ENCODE data around the gene IL4R. TPM values are rescaled to one million over a fixed set of nuclear protein-coding genes. Genes with fewer than 3 reads are reported as not detected.
A peak's percentile ranks its signal among the peaks of the same experiment; 100 is the strongest.

The IL4R gene
- total RNA-seq, 3 donors from 2014 or later: 18.7 to 53.4 (median 51.8) TPM

DNA sequence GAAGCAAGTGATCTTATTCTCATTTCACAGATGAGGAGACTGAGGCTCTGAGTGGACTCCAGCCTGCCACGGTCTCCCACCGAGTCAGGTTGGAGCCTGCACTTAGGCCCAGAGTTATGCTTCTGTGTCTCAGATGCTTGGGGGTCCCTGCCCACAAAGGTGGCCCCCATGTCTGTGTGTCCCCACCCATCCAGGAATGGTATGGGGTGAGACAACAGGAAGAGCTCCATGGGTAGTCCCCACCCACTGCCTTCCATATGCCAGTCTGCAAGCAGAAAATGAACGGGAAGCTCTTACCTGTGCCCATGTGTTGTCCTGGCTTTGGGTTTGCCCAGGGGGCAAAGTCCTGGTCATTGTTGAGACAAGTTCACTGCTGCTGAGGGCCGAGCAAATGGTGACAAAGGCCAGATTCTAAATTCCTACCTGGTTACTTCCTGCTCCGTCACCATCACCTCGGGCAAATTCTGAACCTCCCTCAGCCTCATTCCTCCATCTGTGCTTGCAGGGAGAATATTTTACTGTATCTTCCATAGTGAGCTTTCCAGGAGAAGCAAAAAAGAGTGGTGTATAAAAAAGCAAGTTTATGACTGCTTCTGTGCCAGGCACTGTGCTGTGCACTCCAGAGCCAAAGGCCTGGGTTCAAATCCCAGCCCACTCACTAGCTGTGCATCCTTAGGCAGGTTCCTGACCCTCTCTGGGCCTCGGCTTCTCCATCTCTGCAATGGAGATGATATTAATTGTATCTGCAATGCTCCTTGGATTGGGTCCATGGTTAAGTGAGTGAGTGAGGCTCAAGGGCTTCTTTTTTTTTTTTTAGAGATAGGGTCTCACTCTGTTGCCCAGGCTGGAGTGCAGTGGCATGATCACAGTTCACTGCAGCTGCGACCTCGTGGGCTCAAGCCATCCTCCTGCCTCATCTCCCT lies 9.3 kb downstream of the IL4R start:
- H3K36me3 ChIP-seq: no peaks in the 10 kb centered on the region
- no peak overlapping the region for H3K4me3 ChIP-seq
- H3K4me1 ChIP-seq: peaks cover 9 to 19% of the 10 kb centered on the region in 2 donors
- intact Hi-C loops (cut with DNase I; ENCODE audit: low total_unique reads): loop anchor here (10.0 kb wide), 1 partner anchor 68 kb away; no protein-coding TSS in a partner anchor
- peak overlapping the region; percentile 97 to 98 for H3K27ac ChIP-seq
- no peaks in the 10 kb centered on the region for H3K27me3 ChIP-seq
- DNase-seq (ENCODE audit: low spot score in 2 of 2): peak; percentile 67 to 92
- no peaks in the 10 kb centered on the region for H3K9me3 ChIP-seq
- TF ChIP-seq POLR2A (IDR thresholded peaks at IDR 0.05) (no peak), POLR2AphosphoS5 (IDR thresholded peaks at IDR 0.05) (peak in 1 of 3 donors; percentile 46)

DNA sequence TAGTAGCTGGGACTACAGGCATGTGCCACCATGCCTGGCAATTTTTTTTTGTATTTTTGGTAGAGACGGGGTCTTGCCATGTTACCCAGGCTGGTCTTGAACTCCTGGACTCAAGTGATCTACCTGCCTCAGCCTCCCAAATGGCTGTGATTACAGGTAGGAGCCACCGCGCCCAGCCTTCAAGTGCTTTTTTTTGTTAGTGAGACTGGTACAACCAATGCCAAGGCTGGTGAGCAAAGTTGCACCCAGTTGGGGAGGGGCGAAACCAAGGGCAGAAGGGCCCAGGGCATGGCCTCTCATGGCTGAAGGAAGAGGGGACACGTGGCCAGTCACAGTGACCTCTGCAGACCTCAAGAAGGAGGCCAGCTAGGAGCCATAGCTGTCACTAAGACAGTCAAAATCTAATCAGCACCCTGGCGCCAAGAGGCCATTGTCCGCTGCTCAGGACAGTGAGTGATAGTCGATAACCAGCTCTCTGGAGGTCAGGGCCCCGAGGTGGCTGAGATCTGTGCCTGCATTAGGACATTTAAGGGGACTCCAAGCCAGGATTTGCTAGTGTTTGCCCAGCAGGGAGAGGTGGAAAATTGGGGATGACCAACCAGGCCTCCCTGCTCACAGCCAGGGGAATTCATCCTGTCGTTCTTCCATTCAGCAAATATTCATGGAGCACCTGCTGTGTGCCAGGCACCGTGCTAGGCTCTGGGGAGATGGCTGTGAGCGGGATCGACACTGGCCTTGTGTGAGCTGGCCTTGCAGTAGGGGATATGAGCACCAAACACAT lies 10.2 kb downstream of the IL4R start:
- intact Hi-C loops (cut with DNase I; ENCODE audit: low total_unique reads): loop anchor here (10.0 kb wide), 1 partner anchor 69 kb away; no protein-coding TSS in a partner anchor
- Histone ChIP-seq H3K27ac (peak overlapping the region; percentile 97 to 98), H3K36me3 (no peaks in the 10 kb centered on the region), H3K9me3 (no peaks in the 10 kb centered on the region), H3K27me3 (no peaks in the 10 kb centered on the region), H3K4me1 (peaks cover 9 to 18% of the 10 kb centered on the region in 2 donors), H3K4me3 (no peak overlapping the region)
- TF ChIP-seq, protein P1, sequence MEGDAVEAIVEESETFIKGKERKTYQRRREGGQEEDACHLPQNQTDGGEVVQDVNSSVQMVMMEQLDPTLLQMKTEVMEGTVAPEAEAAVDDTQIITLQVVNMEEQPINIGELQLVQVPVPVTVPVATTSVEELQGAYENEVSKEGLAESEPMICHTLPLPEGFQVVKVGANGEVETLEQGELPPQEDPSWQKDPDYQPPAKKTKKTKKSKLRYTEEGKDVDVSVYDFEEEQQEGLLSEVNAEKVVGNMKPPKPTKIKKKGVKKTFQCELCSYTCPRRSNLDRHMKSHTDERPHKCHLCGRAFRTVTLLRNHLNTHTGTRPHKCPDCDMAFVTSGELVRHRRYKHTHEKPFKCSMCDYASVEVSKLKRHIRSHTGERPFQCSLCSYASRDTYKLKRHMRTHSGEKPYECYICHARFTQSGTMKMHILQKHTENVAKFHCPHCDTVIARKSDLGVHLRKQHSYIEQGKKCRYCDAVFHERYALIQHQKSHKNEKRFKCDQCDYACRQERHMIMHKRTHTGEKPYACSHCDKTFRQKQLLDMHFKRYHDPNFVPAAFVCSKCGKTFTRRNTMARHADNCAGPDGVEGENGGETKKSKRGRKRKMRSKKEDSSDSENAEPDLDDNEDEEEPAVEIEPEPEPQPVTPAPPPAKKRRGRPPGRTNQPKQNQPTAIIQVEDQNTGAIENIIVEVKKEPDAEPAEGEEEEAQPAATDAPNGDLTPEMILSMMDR (IDR thresholded peaks at IDR 0.05): no peak
- TF ChIP-seq POLR2A (IDR thresholded peaks at IDR 0.05) (no peak), POLR2AphosphoS5 (IDR thresholded peaks at IDR 0.05) (no peak)
- no peak for DNase-seq (ENCODE audit: low spot score in 2 of 2)

DNA sequence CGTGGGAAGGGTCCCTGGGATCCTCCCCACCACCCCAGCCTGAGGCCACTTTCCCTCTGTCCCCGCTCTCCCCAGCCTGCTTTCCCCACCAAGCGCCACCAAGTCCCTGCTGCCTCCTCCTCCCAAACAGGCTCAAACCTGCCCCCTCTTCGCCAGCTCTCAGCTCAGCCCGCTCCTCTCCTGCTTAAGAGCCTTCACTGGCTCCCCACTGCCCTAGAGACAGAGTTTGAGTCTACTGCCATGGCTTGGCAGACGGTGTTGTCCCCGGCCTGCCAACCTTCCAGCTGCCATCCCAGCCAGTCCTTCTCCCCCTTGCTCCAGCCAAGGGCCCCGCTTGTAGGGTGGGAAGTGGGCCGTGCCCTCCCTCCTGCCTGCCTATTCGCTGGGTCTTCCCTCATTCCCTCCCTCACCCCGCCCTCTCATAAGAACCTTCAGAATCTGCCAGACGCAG lies 11.1 kb downstream of the IL4R start:
- no peaks in the 10 kb centered on the region for H3K9me3 ChIP-seq
- intact Hi-C loops (cut with DNase I; ENCODE audit: low total_unique reads): loop anchor here (10.0 kb wide), 1 partner anchor 70 kb away; no protein-coding TSS in a partner anchor
- H3K27ac ChIP-seq: peak overlapping the region; percentile 97 to 98
- no peaks in the 10 kb centered on the region for H3K36me3 ChIP-seq
- no peak overlapping the region for H3K4me3 ChIP-seq
- DNase-seq (ENCODE audit: low spot score in 2 of 2): no peak
- TF ChIP-seq POLR2A (IDR thresholded peaks at IDR 0.05) (no peak), POLR2AphosphoS5 (IDR thresholded peaks at IDR 0.05) (no peak)
- TF ChIP-seq, protein P1 (IDR thresholded peaks at IDR 0.05): no peak
- peaks cover 9 to 18% of the 10 kb centered on the region in 2 donors for H3K4me1 ChIP-seq
- H3K27me3 ChIP-seq: no peaks in the 10 kb centered on the region

DNA sequence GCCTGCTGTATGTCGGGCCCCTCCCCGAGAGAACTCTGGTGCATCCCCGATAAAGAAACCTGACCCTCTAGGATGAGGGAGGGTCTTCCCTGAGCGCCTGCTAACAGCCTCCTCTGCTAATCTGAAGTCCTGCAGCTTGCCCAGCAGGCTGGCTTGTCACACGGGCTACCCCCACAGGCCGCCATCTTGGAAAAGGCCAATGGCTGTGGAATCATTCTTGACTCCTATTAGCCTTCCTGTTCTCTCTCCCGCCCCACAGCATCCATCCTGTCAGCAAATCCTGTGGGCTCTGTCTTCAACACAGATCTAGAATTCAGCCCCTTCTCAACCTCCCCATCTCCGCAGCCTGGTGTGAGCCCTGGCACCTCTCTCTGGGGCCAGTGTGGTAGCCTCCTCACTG lies 12.0 kb downstream of the IL4R start:
- no peak for DNase-seq (ENCODE audit: low spot score in 2 of 2)
- H3K4me3 ChIP-seq: no peak overlapping the region
- H3K36me3 ChIP-seq: no peaks in the 10 kb centered on the region
- H3K27ac ChIP-seq: peak overlapping the region; percentile 97 to 98
- H3K4me1 ChIP-seq: peaks cover 9 to 18% of the 10 kb centered on the region in 2 donors
- intact Hi-C loops (cut with DNase I; ENCODE audit: low total_unique reads): loop anchor here (10.0 kb wide), 1 partner anchor 71 kb away; no protein-coding TSS in a partner anchor
- TF ChIP-seq POLR2A (IDR thresholded peaks at IDR 0.05): no peak
- TF ChIP-seq, protein P1 (IDR thresholded peaks at IDR 0.05): no peak
- TF ChIP-seq POLR2AphosphoS5 (IDR thresholded peaks at IDR 0.05): no peak
- no peaks in the 10 kb centered on the region for H3K9me3 ChIP-seq
- no peaks in the 10 kb centered on the region for H3K27me3 ChIP-seq

DNA sequence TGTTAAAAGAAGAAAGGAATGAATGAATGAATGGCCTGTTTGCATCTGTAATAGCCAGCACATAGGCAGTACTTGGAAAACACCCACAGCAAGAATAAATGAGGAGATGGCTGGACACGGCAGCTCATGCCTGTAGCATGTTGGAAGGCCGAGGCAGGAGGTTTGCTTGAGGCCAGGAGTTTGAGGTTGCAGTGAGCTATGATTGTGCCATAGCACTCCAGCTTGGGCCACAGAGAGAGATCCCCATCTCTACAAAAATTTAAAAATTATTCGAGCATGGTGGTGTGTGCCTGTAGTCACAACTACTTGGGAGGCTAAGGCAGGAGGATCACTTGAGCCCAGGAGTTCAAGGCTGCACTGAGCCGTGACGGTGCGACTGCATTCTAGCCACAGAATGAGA lies 12.5 kb downstream of the IL4R start:
- TF ChIP-seq POLR2AphosphoS5 (IDR thresholded peaks at IDR 0.05) (no peak), POLR2A (IDR thresholded peaks at IDR 0.05) (no peak)
- TF ChIP-seq, protein P1 (IDR thresholded peaks at IDR 0.05): no peak
- H3K36me3 ChIP-seq: no peaks in the 10 kb centered on the region
- intact Hi-C loops (cut with DNase I; ENCODE audit: low total_unique reads): loop anchor here (10.0 kb wide), 1 partner anchor 71 kb away; no protein-coding TSS in a partner anchor
- peak overlapping the region in 1 of 3 donors; percentile 42 for H3K4me3 ChIP-seq
- no peaks in the 10 kb centered on the region for H3K9me3 ChIP-seq
- DNase-seq (ENCODE audit: low spot score in 2 of 2): no peak
- H3K27me3 ChIP-seq: no peaks in the 10 kb centered on the region
- peaks cover 9 to 18% of the 10 kb centered on the region in 2 donors for H3K4me1 ChIP-seq
- H3K27ac ChIP-seq: peak overlapping the region; percentile 97 to 98
